Measurements from ENCODE around the gene DQX1. TPM values are rescaled to one million over a fixed set of nuclear protein-coding genes. Genes with fewer than 3 reads are reported as not detected.

The DQX1 gene
- total RNA-seq, 1 donor, result not detected

DNA sequence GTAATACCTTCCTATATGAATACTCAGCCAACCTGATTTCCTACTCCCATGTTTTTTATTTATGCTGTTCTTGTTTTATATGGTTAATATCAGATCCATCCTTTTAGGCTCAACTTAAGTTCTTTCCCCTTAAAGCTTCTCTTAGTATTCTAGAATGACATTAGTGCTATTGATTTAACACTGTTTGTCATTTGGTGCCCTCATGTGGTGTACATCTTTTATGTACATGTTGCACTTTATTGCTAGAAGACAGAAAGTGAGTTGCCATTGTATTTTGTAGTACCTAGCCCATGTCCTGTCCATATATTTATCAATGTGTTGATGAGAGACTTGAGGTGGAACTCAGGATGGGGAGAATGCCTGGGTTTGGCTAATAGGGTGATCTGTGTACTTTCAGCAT lies 6.2 kb upstream of the DQX1 start:
- no peak overlapping the region for H3K4me3 ChIP-seq (ENCODE audit: low read depth, low read length)
- TF ChIP-seq, protein P1, sequence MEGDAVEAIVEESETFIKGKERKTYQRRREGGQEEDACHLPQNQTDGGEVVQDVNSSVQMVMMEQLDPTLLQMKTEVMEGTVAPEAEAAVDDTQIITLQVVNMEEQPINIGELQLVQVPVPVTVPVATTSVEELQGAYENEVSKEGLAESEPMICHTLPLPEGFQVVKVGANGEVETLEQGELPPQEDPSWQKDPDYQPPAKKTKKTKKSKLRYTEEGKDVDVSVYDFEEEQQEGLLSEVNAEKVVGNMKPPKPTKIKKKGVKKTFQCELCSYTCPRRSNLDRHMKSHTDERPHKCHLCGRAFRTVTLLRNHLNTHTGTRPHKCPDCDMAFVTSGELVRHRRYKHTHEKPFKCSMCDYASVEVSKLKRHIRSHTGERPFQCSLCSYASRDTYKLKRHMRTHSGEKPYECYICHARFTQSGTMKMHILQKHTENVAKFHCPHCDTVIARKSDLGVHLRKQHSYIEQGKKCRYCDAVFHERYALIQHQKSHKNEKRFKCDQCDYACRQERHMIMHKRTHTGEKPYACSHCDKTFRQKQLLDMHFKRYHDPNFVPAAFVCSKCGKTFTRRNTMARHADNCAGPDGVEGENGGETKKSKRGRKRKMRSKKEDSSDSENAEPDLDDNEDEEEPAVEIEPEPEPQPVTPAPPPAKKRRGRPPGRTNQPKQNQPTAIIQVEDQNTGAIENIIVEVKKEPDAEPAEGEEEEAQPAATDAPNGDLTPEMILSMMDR (IDR thresholded peaks at IDR 0.05; ENCODE audit: insufficient read depth, low read depth, low read length), result peak; percentile 22
- DNase-seq (ENCODE audit: low read depth), result peak; percentile 52

DNA sequence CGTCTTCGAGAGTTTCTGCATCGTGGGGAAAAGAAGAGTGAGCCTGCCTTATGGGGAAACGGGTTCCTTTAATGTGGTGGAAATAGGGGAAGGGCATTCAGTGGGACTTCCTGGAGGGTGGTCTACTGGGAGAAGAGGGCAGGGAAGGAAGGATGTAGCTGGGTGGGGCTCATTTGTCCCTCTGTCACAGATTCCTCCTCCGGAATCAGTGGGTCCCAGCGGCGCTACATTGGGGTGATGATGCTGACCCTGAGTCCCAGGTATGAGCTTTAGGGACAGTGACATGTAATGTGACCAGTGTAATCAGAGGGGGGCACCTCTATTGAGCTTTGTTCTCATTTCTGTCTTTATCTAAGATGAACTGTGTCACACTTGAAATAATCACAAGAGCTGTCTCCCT lies 5.6 kb upstream of the DQX1 start:
- no peak overlapping the region for H3K4me3 ChIP-seq (ENCODE audit: low read depth, low read length)
- TF ChIP-seq, protein P1 (IDR thresholded peaks at IDR 0.05; ENCODE audit: insufficient read depth, low read depth, low read length), result no peak
- DNase-seq (ENCODE audit: low read depth), result no peak

DNA sequence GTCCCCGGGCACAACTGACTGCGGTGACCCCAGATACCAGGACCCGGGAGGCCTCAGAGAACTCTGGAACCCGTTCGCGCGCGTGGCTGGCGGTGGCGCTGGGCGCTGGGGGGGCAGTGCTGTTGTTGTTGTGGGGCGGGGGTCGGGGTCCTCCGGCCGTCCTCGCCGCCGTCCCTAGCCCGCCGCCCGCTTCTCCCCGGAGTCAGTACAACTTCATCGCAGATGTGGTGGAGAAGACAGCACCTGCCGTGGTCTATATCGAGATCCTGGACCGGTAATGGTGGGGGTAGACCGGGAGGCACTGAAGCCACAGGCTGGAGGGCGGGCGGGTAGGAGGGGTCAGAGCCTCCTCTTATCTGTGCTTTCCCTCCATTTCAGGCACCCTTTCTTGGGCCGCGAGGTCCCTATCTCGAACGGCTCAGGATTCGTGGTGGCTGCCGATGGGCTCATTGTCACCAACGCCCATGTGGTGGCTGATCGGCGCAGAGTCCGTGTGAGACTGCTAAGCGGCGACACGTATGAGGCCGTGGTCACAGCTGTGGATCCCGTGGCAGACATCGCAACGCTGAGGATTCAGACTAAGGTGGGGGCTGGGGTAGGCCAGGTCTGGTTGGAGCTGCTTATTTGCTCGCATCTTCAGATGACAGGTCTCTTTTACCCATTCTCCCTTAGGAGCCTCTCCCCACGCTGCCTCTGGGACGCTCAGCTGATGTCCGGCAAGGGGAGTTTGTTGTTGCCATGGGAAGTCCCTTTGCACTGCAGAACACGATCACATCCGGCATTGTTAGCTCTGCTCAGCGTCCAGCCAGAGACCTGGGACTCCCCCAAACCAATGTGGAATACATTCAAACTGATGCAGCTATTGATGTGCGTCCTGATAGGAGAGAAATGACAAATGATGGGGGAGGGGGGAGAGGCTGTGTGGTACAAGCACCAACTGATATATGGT lies 4.5 kb upstream of the DQX1 start:
- peak overlapping the region; percentile 77 for H3K4me3 ChIP-seq (ENCODE audit: low read depth, low read length)
- TF ChIP-seq, protein P1 (IDR thresholded peaks at IDR 0.05; ENCODE audit: insufficient read depth, low read depth, low read length), result no peak
- DNase-seq (ENCODE audit: low read depth), result peak; percentile 56

DNA sequence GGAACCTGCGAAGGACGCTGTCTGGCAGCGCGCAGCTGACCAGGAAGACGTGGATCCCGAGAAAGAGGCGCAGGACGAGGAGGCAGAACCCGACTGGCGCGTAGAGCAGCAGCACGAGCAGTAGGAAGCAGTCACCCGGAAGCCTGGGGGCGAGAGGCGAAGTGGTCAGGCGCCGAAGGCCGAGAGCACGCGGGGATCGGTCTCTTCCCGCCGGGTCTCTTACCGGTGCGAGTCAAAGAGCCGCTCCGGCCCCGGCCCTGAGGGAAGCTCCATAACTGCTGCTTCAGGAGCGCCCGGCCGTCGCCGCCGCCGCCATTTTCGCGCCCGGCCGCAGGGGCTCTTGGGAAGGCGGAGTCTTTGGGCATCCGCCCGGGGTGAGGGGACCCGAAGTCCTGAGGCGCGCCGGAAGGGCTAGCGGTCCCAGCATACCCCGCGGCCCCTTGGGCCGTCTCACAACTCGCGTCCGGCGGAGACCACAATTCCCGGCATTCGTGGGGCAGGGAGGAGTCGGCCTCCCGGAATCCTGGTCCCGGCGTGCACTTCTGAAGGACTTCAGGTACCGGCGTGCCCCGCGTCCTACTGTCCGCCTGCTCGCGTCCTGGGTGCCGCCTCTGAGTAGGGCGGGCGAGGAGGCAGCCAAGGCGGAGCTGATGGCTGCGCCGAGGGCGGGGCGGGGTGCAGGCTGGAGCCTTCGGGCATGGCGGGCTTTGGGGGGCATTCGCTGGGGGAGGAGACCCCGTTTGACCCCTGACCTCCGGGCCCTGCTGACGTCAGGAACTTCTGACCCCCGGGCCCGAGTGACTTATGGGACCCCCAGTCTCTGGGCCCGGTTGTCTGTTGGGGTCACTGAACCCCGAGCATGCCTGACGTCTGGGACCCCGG lies 3.6 kb upstream of the DQX1 start, which contains the start of the genes AUP1 and HTRA2:
Gene AUP1, minus strand, starts transcription at position 350 of the 882 bp plus-strand sequence. Its CDS starts 77 bp downstream, at position 273.
Gene HTRA2, plus strand, starts transcription at position 577 of the 882 bp plus-strand sequence. Its CDS starts 74 bp downstream, at position 651.
- DNase-seq (ENCODE audit: low read depth), result peak; percentile 99
- TF ChIP-seq, protein P1 (IDR thresholded peaks at IDR 0.05; ENCODE audit: insufficient read depth, low read depth, low read length), result no peak
- H3K4me3 ChIP-seq (ENCODE audit: low read depth, low read length), result peak within 1 kb of the TSS; percentile 77

- TF ChIP-seq, protein P1 (IDR thresholded peaks at IDR 0.05; ENCODE audit: insufficient read depth, low read depth, low read length), result no peak
- H3K4me3 ChIP-seq (ENCODE audit: low read depth, low read length), result peak overlapping the region; percentile 77
- DNase-seq (ENCODE audit: low read depth), result no peak
These were observed 2.7 kb upstream of the DQX1 start for GRCh38 chr2:74528600-74529356.

DNA sequence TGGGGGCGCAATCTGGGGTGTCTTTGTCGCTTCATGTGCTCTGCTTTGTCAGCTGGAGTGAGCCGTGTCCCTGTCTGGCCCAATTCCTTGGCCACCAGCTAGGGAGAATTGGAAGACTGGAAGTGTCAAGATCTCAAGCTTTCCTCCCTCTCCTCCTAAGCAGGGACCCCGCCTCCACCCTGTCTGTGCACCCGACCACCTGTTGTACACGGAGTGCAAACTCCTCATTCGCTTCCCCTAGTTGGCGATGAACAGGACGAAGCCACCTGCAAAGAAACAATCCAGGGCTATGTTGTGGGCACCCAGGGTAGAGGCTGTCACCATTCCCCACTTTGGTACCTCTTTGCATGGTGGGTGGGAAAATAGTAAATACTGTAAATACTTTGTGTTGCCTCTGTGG lies 1.7 kb upstream of the DQX1 start:
- TF ChIP-seq, protein P1 (IDR thresholded peaks at IDR 0.05; ENCODE audit: insufficient read depth, low read depth, low read length), result no peak
- H3K4me3 ChIP-seq (ENCODE audit: low read depth, low read length), result no peak overlapping the region
- DNase-seq (ENCODE audit: low read depth), result no peak
